SK-N-SH treated with all-trans-retinoic acid at 6 μM for 48 hours (cell line): Measurements from ENCODE around the gene POLR2I.

Experiments
- ARNTL ChIP-seq: fragments of 450-650 bp; formaldehyde crosslinking; IDR thresholded peaks from 2 replicates; pipeline ENCODE4 v1.5.0; 2020; ENCODE audit warnings: low read depth, mild to moderate bottlenecking, moderate library complexity, borderline replicate concordance
- BACH2 ChIP-seq: fragments of 250-450 bp; sonication (Bioruptor Pico); IDR thresholded peaks from 2 replicates; pipeline ENCODE4 v1.9.0; 2021; ENCODE audit warnings: mild to moderate bottlenecking, borderline replicate concordance
- CSDC2 ChIP-seq: fragments of 250-450 bp; sonication (Bioruptor Pico); IDR thresholded peaks from 2 replicates; pipeline ENCODE4 v1.5.0; 2020; ENCODE audit warnings: mild to moderate bottlenecking, moderate library complexity
- CSRNP3 ChIP-seq: fragments of 250-450 bp; sonication (Bioruptor Pico); IDR thresholded peaks from 2 replicates; pipeline ENCODE4 v1.5.1; 2021; ENCODE audit warnings: mild to moderate bottlenecking, moderate library complexity
- ESRRG ChIP-seq: fragments of 250-450 bp; sonication (Bioruptor Pico); IDR thresholded peaks from 2 replicates; pipeline ENCODE4 v1.6.1; 2021; ENCODE audit warnings: mild to moderate bottlenecking
- ISL1 ChIP-seq: fragments of 250-450 bp; sonication (Bioruptor Pico); IDR thresholded peaks from 2 replicates; pipeline ENCODE4 v2.1.2; 2022; ENCODE audit warnings: mild to moderate bottlenecking, moderate library complexity
- OSR1 ChIP-seq: fragments of 250-450 bp; sonication (Bioruptor Pico); IDR thresholded peaks from 2 replicates; pipeline ENCODE4 v1.8.0; 2022; ENCODE audit warnings: moderate library complexity, mild to moderate bottlenecking, inconsistent platforms
- PATZ1 ChIP-seq: fragments of 250-450 bp; sonication (Bioruptor Pico); IDR thresholded peaks from 2 replicates; pipeline ENCODE4 v1.8.0; 2020; ENCODE audit warnings: mild to moderate bottlenecking, moderate library complexity, borderline replicate concordance
- POU6F1 ChIP-seq: fragments of 250-450 bp; sonication (Bioruptor Pico); IDR thresholded peaks from 2 replicates; pipeline ENCODE4 v1.8.0; 2021; ENCODE audit warnings: low read depth, mild to moderate bottlenecking, moderate library complexity, borderline replicate concordance
- PPARA ChIP-seq: fragments of 250-450 bp; sonication (Bioruptor Pico); IDR thresholded peaks from 2 replicates; pipeline ENCODE4 v1.5.0; 2020; ENCODE audit warnings: mild to moderate bottlenecking, borderline replicate concordance
- TSHZ2 ChIP-seq: fragments of 250-450 bp; sonication (Bioruptor Pico); IDR thresholded peaks from 2 replicates; pipeline ENCODE4 v1.5.0; 2020; ENCODE audit warnings: mild to moderate bottlenecking, moderate library complexity
- ZFP30 ChIP-seq: fragments of 450-650 bp; formaldehyde crosslinking; IDR thresholded peaks from 2 replicates; pipeline ENCODE4 v1.5.0; 2022; ENCODE audit warnings: mild to moderate bottlenecking, moderate library complexity
- ZNF565 ChIP-seq: fragments of 450-650 bp; formaldehyde crosslinking; conservative IDR thresholded peaks from 2 replicates; pipeline ENCODE4 v1.5.0; 2020; ENCODE audit warnings: low read depth, mild to moderate bottlenecking, moderate library complexity

GRCh38 chr19:36111200-36111539 is 3.5 kb downstream of the POLR2I start:
- TF ChIP-seq ZFP30 (CRISPR knock-in tag) (no peak), CSDC2 (CRISPR knock-in tag) (no peak), POU6F1 (CRISPR knock-in tag) (no peak), PPARA (CRISPR knock-in tag) (no peak), ZNF565 (CRISPR knock-in tag) (no peak), ARNTL (no peak), OSR1 (CRISPR knock-in tag) (no peak), BACH2 (CRISPR knock-in tag) (no peak), CSRNP3 (CRISPR knock-in tag) (no peak), ESRRG (CRISPR knock-in tag) (no peak), PATZ1 (CRISPR knock-in tag) (no peak), ISL1 (no peak), TSHZ2 (no peak)
